ENCODE data around the gene TJP3. TPM values are rescaled to one million over a fixed set of nuclear protein-coding genes. Genes with fewer than 3 reads are reported as not detected.
"Not testable (repeated sequence)": the region's sequence is repeated elsewhere in the genome, so short reads cannot be mapped to it uniquely, and the experiment has no call there.

TJP3 gene
- total and polyA plus RNA-seq, 7 experiments from 2014 or later: 1.2 to 20.1 (median 16.1) TPM

- H3K36me3 ChIP-seq (ENCODE audit: control insufficient read depth in 2 of 3, insufficient read depth in 3 of 3, low read length in 3 of 3): peaks cover 0 to 31% (median 7%) of the 10 kb centered on the region in 3 experiments
- H3K27ac Mint-ChIP-seq: peak overlapping the region; percentile 99 to 100 (median 100)
- intact Hi-C loops (cut with micrococcal nuclease): loop anchor here (1.0 to 10.0 kb wide), 19 partner anchors 41 to 1205 kb away; partner anchors contain the start of genes FZR1 (in 2 of the 2), HMG20B (in 2 of the 2), NCLN (in 2 of the 2) and ANKRD24 (in 1 of the 2)
- peak overlapping the region; percentile 93 to 99 (median 98) for H3K4me3 Mint-ChIP-seq
- H3K27ac ChIP-seq (ENCODE audit: low read depth, low read length): peak overlapping the region; percentile 100
- no peak overlapping the region for H3K4me3 ChIP-seq (ENCODE audit: low read length)
- no peaks in the 10 kb centered on the region for H3K9me3 ChIP-seq (ENCODE audit: control insufficient read depth in 2 of 3, low read length in 3 of 3)
- H3K4me1 Mint-ChIP-seq: peaks cover 23 to 61% (median 39%) of the 10 kb centered on the region in 7 donors
- H3K4me1 ChIP-seq (ENCODE audit: control insufficient read depth in 2 of 2, insufficient read depth in 2 of 2, low read length in 2 of 2): peaks cover 19 to 44% of the 10 kb centered on the region in 2 donors
- no peaks in the 10 kb centered on the region for H3K27me3 ChIP-seq (ENCODE audit: control insufficient read depth in 2 of 2, insufficient read depth in 2 of 2, low read length in 2 of 2)
- H3K9me3 Mint-ChIP-seq: peaks cover 0 to 8% (median 0%) of the 10 kb centered on the region in 11 donors
- H3K36me3 Mint-ChIP-seq: peaks cover 0 to 11% (median 6%) of the 10 kb centered on the region in 5 donors
- CTCF ChIA-PET: interaction anchor here (0.7 to 3.2 kb wide), 13 partner anchors 13 to 640 kb away, joined by 3 to 20 read pairs (median 3); partner anchors contain the start of gene EEF2
- no peak for ATAC-seq
- POLR2A ChIA-PET: interaction anchor here (0.6 to 3.0 kb wide), 40 partner anchors 9 to 968 kb away, joined by 3 to 43 read pairs (median 4); partner anchors contain the start of genes CHAF1A, EEF2, HMG20B and MFSD12
- DNase-seq: no peak
- peaks cover 0 to 5% (median 0%) of the 10 kb centered on the region in 5 donors for H3K27me3 Mint-ChIP-seq
Measured at GRCh38 chr19:3762130-3762473, 53.9 kb downstream of the TJP3 start.

- Mint-ChIP-seq H3K4me3 (peak within 1 kb of the TSS; percentile 93 to 99 (median 98)), H3K4me1 (peaks cover 23 to 59% (median 39%) of the 10 kb centered on the region in 7 donors), H3K27ac (peak within 1 kb of the TSS; percentile 99 to 100 (median 100)), H3K9me3 (peaks cover 0 to 8% (median 0%) of the 10 kb centered on the region in 11 donors), H3K27me3 (peaks cover 0 to 5% (median 0%) of the 10 kb centered on the region in 5 donors), H3K36me3 (peaks cover 0 to 12% (median 6%) of the 10 kb centered on the region in 5 donors)
- ChIA-PET CTCF (interaction anchor here (0.7 to 3.2 kb wide), 16 partner anchors 14 to 639 kb away, joined by 3 to 20 read pairs (median 3); partner anchors contain the start of gene EEF2), POLR2A (interaction anchor here (0.6 to 3.0 kb wide), 50 partner anchors 8 to 969 kb away, joined by 3 to 43 read pairs (median 4); partner anchors contain the start of genes CHAF1A, EEF2, HDGFL2 and HMG20B)
- Histone ChIP-seq H3K36me3 (ENCODE audit: control insufficient read depth in 2 of 3, insufficient read depth in 3 of 3, low read length in 3 of 3) (peaks cover 0 to 31% (median 7%) of the 10 kb centered on the region in 3 experiments), H3K4me1 (ENCODE audit: control insufficient read depth in 2 of 2, insufficient read depth in 2 of 2, low read length in 2 of 2) (peaks cover 19 to 44% of the 10 kb centered on the region in 2 donors), H3K27ac (ENCODE audit: low read depth, low read length) (peak within 1 kb of the TSS; percentile 100), H3K9me3 (ENCODE audit: control insufficient read depth in 2 of 3, low read length in 3 of 3) (no peaks in the 10 kb centered on the region), H3K4me3 (ENCODE audit: low read length) (peak within 1 kb of the TSS; percentile 96), H3K27me3 (ENCODE audit: control insufficient read depth in 2 of 2, insufficient read depth in 2 of 2, low read length in 2 of 2) (no peaks in the 10 kb centered on the region)
- ATAC-seq: peak; percentile 89
- peak; percentile 98 to 100 (median 100) for DNase-seq
- intact Hi-C loops (cut with micrococcal nuclease): loop anchor here (1.0 to 10.0 kb wide), 21 partner anchors 41 to 1205 kb away; partner anchors contain the start of genes FZR1 (in 2 of the 2), HMG20B (in 2 of the 2), NCLN (in 2 of the 2) and YJU2 (in 2 of the 2)
Measured at GRCh38 chr19:3762501-3763459, 54.6 kb downstream of the TJP3 start, which contains the start of gene MRPL54. MRPL54 (plus strand) TSS chr19:3762682; CDS start chr19:3762701, 19 bp downstream.

GRCh38 chr19:3765121-3765520 is 56.9 kb downstream of the TJP3 start:
- Histone ChIP-seq H3K9me3 (ENCODE audit: control insufficient read depth in 2 of 3, low read length in 3 of 3) (no peaks in the 10 kb centered on the region), H3K4me1 (ENCODE audit: control insufficient read depth in 2 of 2, insufficient read depth in 2 of 2, low read length in 2 of 2) (peaks cover 14 to 28% of the 10 kb centered on the region in 2 donors), H3K27me3 (ENCODE audit: control insufficient read depth in 2 of 2, insufficient read depth in 2 of 2, low read length in 2 of 2) (no peaks in the 10 kb centered on the region), H3K36me3 (ENCODE audit: control insufficient read depth in 2 of 3, insufficient read depth in 3 of 3, low read length in 3 of 3) (peaks cover 0 to 47% (median 7%) of the 10 kb centered on the region in 3 experiments), H3K4me3 (ENCODE audit: low read length) (no peak overlapping the region), H3K27ac (ENCODE audit: low read depth, low read length) (no peak overlapping the region)
- H3K27ac Mint-ChIP-seq: no peak overlapping the region
- intact Hi-C loops (cut with micrococcal nuclease): loop anchor here in 1 of 2 donors (10.0 kb wide), 1 partner anchor 210 kb away; the partner anchor contains the start of gene MFSD12
- peaks cover 17 to 40% (median 34%) of the 10 kb centered on the region in 7 donors for H3K4me1 Mint-ChIP-seq
- DNase-seq (no peak), ATAC-seq (no peak)
- ChIA-PET CTCF (no interaction called here), POLR2A (no interaction called here)
- H3K27me3 Mint-ChIP-seq: peaks cover 0 to 5% (median 0%) of the 10 kb centered on the region in 5 donors
- peaks cover 0 to 8% (median 0%) of the 10 kb centered on the region in 11 donors for H3K9me3 Mint-ChIP-seq
- peak overlapping the region in 1 of 10 donors; percentile 72 for H3K4me3 Mint-ChIP-seq
- peaks cover 0 to 13% (median 11%) of the 10 kb centered on the region in 5 donors for H3K36me3 Mint-ChIP-seq

- H3K4me3 ChIP-seq (ENCODE audit: low read length); ATAC-seq; H3K27ac ChIP-seq (ENCODE audit: low read depth, low read length); H3K27ac Mint-ChIP-seq; DNase-seq; H3K9me3 ChIP-seq (ENCODE audit: control insufficient read depth in 2 of 3, low read length in 3 of 3); POLR2A ChIA-PET; H3K27me3 Mint-ChIP-seq; H3K9me3 Mint-ChIP-seq; H3K27me3 ChIP-seq (ENCODE audit: control insufficient read depth in 2 of 2, insufficient read depth in 2 of 2, low read length in 2 of 2): not testable (repeated sequence)
- intact Hi-C loops (cut with micrococcal nuclease): loop anchor here in 1 of 2 donors (10.0 kb wide), 1 partner anchor 211 kb away; the partner anchor contains the start of gene MFSD12
- CTCF ChIA-PET: interaction anchor here (0.6 kb wide), 1 partner anchor 35 kb away, joined by 3 read pairs; no protein-coding TSS in a partner anchor
- Histone ChIP-seq H3K4me1 (ENCODE audit: control insufficient read depth in 2 of 2, insufficient read depth in 2 of 2, low read length in 2 of 2) (peaks cover 11 to 24% of the 10 kb centered on the region in 2 donors), H3K36me3 (ENCODE audit: control insufficient read depth in 2 of 3, insufficient read depth in 3 of 3, low read length in 3 of 3) (peaks cover 0 to 48% (median 7%) of the 10 kb centered on the region in 3 experiments)
- Mint-ChIP-seq H3K4me3 (peak overlapping the region in 1 of 10 donors; percentile 72), H3K4me1 (peaks cover 17 to 34% (median 30%) of the 10 kb centered on the region in 7 donors), H3K36me3 (peaks cover 0 to 13% (median 11%) of the 10 kb centered on the region in 5 donors)
Measured at GRCh38 chr19:3765757-3766156, 57.6 kb downstream of the TJP3 start.

- peaks cover 0 to 13% (median 11%) of the 10 kb centered on the region in 5 donors for H3K36me3 Mint-ChIP-seq
Measured at GRCh38 chr19:3766520-3766919, 58.3 kb downstream of the TJP3 start.

More at GRCh38 chr19:3766520-3766919, 58.3 kb downstream of the TJP3 start:
- Mint-ChIP-seq H3K4me1 (peaks cover 10 to 29% (median 22%) of the 10 kb centered on the region in 7 donors), H3K27ac (peak overlapping the region in 6 of 9 donors; percentile 15 to 83 (median 55)), H3K4me3 (peak overlapping the region in 7 of 10 donors; percentile 21 to 72 (median 50)), H3K9me3 (peaks cover 0 to 9% (median 0%) of the 10 kb centered on the region in 11 donors), H3K27me3 (peaks cover 0 to 5% (median 0%) of the 10 kb centered on the region in 5 donors)
- no peak for ATAC-seq
- no peak for DNase-seq
- CTCF ChIA-PET: interaction anchor here (0.6 kb wide), 1 partner anchor 34 kb away, joined by 3 read pairs; no protein-coding TSS in a partner anchor
- Histone ChIP-seq H3K27ac (ENCODE audit: low read depth, low read length) (peak overlapping the region; percentile 16), H3K4me3 (ENCODE audit: low read length) (no peak overlapping the region), H3K27me3 (ENCODE audit: control insufficient read depth in 2 of 2, insufficient read depth in 2 of 2, low read length in 2 of 2) (no peaks in the 10 kb centered on the region), H3K4me1 (ENCODE audit: control insufficient read depth in 2 of 2, insufficient read depth in 2 of 2, low read length in 2 of 2) (peaks cover 11 to 19% of the 10 kb centered on the region in 2 donors), H3K36me3 (ENCODE audit: control insufficient read depth in 2 of 3, insufficient read depth in 3 of 3, low read length in 3 of 3) (peaks cover 0 to 48% (median 7%) of the 10 kb centered on the region in 3 experiments), H3K9me3 (ENCODE audit: control insufficient read depth in 2 of 3, low read length in 3 of 3) (no peaks in the 10 kb centered on the region)
- intact Hi-C loops (cut with micrococcal nuclease): loop anchor here in 1 of 2 donors (10.0 kb wide), 1 partner anchor 212 kb away; the partner anchor contains the start of gene MFSD12
- POLR2A ChIA-PET: interaction anchor here (0.7 kb wide), 1 partner anchor 611 kb away, joined by 3 read pairs; no protein-coding TSS in a partner anchor

Data from naive thymus-derived CD4-positive, alpha-beta T cell (primary cell).